ENCODE measurements around the gene EHF. TPM values are rescaled to one million over a fixed set of nuclear protein-coding genes. Genes with fewer than 3 reads are reported as not detected.

Gene EHF
- total RNA-seq, 1 donor from 2014 or later = 1.1 TPM

DNA sequence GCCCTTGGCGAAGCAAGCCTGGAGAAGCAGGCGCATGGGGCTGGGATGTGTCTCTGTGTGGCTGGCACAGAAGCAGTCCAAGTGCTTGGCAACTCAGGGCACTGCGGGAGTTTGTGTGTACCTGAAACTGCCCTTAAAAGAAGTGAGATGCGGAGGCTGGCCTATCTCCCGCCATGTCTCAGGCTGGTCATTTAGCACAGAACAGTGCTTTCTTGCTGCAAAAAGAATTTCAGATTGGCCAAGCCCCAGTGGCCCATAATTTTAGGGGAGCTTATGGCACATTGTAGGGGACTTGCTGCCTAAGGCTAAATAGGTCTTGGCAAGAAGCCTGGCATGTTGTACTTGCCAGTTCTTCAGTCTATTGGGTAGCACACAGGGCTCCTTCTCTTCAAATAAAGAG, 16.4 kb downstream of the EHF start:
- DNase-seq (no peak), ATAC-seq (ENCODE audit: low read depth) (no peak)
- no peaks in the 10 kb centered on the region for H3K36me3 Mint-ChIP-seq (ENCODE audit: low read depth)
- ChIA-PET CTCF (no interaction called here), POLR2A (no interaction called here)
- intact Hi-C loops (cut with micrococcal nuclease) = no loop called here
- H3K9me3 Mint-ChIP-seq = no peaks in the 10 kb centered on the region
- no peaks in the 10 kb centered on the region for H3K27me3 Mint-ChIP-seq
- TF ChIP-seq CTCF (IDR thresholded peaks at IDR 0.05) = no peak
- no peak overlapping the region for H3K27ac Mint-ChIP-seq
- peaks cover 16% of the 10 kb centered on the region for H3K4me1 Mint-ChIP-seq
- no peak overlapping the region for H3K4me3 Mint-ChIP-seq

DNA sequence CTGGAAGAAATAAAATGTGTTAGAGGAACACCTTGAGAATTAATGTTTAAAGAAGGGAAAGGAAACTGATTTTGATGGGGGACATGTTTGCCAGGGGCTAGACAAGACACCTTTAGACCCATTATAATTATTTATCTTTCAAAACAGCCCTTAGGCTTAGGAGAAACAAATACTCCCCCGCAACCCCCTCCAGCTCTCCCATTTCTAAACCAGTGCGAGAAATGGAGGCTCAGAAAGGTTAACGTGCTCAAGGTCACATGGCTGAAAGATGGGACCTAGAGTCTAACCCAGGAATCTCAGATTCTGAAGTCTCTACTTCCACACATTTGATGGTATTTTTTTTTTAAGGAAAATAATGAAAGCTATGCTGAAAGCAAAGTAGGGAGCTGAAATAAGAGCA, 18.0 kb downstream of the EHF start:
- ATAC-seq (ENCODE audit: low read depth) (no peak), DNase-seq (no peak)
- no peak for TF ChIP-seq CTCF (IDR thresholded peaks at IDR 0.05)
- ChIA-PET CTCF (no interaction called here), POLR2A (no interaction called here)
- H3K4me1 Mint-ChIP-seq = peaks cover 8% of the 10 kb centered on the region
- H3K9me3 Mint-ChIP-seq = no peaks in the 10 kb centered on the region
- intact Hi-C loops (cut with micrococcal nuclease) = no loop called here
- no peaks in the 10 kb centered on the region for H3K36me3 Mint-ChIP-seq (ENCODE audit: low read depth)
- no peak overlapping the region for H3K27ac Mint-ChIP-seq
- no peaks in the 10 kb centered on the region for H3K27me3 Mint-ChIP-seq
- H3K4me3 Mint-ChIP-seq = no peak overlapping the region

- POLR2A ChIA-PET = interaction anchor here (1.1 kb wide), 1 partner anchor 11 kb away, joined by 7 read pairs; no protein-coding TSS in a partner anchor
- Mint-ChIP-seq H3K9me3 (no peaks in the 10 kb centered on the region), H3K36me3 (ENCODE audit: low read depth) (no peaks in the 10 kb centered on the region), H3K27me3 (no peaks in the 10 kb centered on the region), H3K4me3 (no peak overlapping the region), H3K27ac (no peak overlapping the region), H3K4me1 (peaks cover 2% of the 10 kb centered on the region)
- no peak for ATAC-seq (ENCODE audit: low read depth)
- DNase-seq = no peak
- CTCF ChIA-PET = no interaction called here
- intact Hi-C loops (cut with micrococcal nuclease) = no loop called here
- no peak for TF ChIP-seq CTCF (IDR thresholded peaks at IDR 0.05)
Observed at GRCh38 chr11:34639545-34639944, 18.7 kb downstream of the EHF start.

DNA sequence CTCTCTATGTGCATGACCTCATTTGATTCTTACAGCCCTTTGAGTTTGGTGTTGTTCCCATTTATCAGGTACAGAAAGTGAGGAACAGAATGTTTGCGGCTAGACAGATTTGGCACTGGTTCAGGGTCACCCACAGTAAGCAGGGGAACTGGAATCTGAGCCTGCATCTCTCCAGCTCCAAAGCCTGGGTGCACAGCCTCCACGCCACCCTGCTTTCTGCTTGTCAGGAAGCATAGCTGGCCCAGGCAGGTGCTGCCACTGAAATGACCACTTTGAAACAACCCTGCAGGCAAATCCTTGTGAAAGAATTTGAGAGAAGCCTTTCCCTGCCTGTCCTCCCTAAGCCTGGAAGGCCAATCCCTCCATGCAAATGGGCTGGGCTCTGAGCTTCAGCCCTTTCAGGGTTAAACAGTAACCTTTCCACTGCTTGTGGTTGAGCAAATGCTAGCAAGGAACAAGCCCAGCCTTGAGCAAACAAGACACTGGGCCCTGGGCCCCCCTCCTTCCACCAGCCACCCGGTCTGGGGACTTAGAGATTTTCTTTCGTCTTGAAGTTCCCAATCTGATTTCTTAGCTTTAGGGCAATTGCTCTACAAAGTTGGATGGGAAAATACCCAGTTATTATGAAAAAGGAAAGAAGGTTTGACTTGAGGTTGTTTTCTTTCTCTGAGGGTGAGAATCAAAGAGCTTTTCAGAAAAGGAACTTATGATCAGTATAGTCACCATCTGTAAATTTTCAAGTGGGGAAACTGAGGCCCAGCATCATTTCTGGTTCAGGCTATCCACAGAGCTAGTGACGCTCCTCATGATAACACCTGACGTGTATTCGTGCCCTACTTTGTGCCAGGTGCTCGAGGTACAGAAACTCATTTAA, 19.4 kb downstream of the EHF start:
- intact Hi-C loops (cut with micrococcal nuclease) = no loop called here
- CTCF ChIA-PET = interaction anchor here (1.2 kb wide), 1 partner anchor 54 kb away, joined by 3 read pairs; no protein-coding TSS in a partner anchor

More for the DNA sequence above, 19.4 kb downstream of the EHF start:
- DNase-seq (no peak), ATAC-seq (ENCODE audit: low read depth) (no peak)
- H3K9me3 Mint-ChIP-seq = no peaks in the 10 kb centered on the region
- no peaks in the 10 kb centered on the region for H3K36me3 Mint-ChIP-seq (ENCODE audit: low read depth)
- no peak overlapping the region for H3K27ac Mint-ChIP-seq
- H3K27me3 Mint-ChIP-seq = no peaks in the 10 kb centered on the region
- TF ChIP-seq CTCF (IDR thresholded peaks at IDR 0.05) = no peak
- no peak overlapping the region for H3K4me3 Mint-ChIP-seq
- no peaks in the 10 kb centered on the region for H3K4me1 Mint-ChIP-seq
- POLR2A ChIA-PET = interaction anchor here (1.1 kb wide), 1 partner anchor 10 kb away, joined by 7 read pairs; no protein-coding TSS in a partner anchor

Data from activated B cell treated with CpG ODN at 0.5 μM for 24 hours (primary cell).